IMR-90 (cell line): Measurements from ENCODE around the gene ANKRD31. TPM values are rescaled to one million over a fixed set of nuclear protein-coding genes. Genes with fewer than 3 reads are reported as not detected.
"Not testable (repeated sequence)": the region's sequence is repeated elsewhere in the genome, so short reads cannot be mapped to it uniquely, and the experiment has no call there.

Experiments used
- ATAC-seq: fragments of 200-7000 bp; cut with Tn5 transposase; 2 replicates; pipeline ENCODE4 v1.9.1; 2020; ENCODE audit warnings: low read depth, mild to moderate bottlenecking, moderate library complexity
- BruUV-seq: library from RNA; stranded (reverse); fragments of 400-500 nt; replicated peaks from 2 replicates; lab custom pipeline; 2021; lab: Mats Ljungman, UMichigan
- CTCF ChIA-PET: fragments of 300-600 bp; formaldehyde crosslinking; extraction: SDS; loops from one replicate; lab custom pipeline; 2021; ENCODE audit warnings: antibody characterized with exemption; lab: Yijun Ruan, JAX
- POLR2A ChIA-PET: fragments of 300-600 bp; sonication (Branson Sonifier 250); formaldehyde crosslinking; loops from one replicate; lab custom pipeline; 2022; ENCODE audit warnings: antibody characterized with exemption; ENCODE audit not compliant: unreplicated experiment; lab: Charles Lee
- DNase-seq: peaks from one replicate; pipeline ENCODE4 v3.0.0; 2013
- H2AFZ ChIP-seq: replicated peaks from 2 replicates; pipeline ENCODE3; 2013; ENCODE audit warnings: low read length, mild to moderate bottlenecking; ENCODE audit not compliant: poor library complexity
- H2AK5ac ChIP-seq: 2 replicates; pipeline ENCODE4 v1.6.1; 2013; ENCODE audit warnings: low read depth, low read length, inconsistent platforms
- H2AK9ac ChIP-seq: replicated peaks from 2 replicates; pipeline ENCODE3; 2013; ENCODE audit warnings: mild to moderate bottlenecking, low read depth, low read length, moderate library complexity; ENCODE audit not compliant: poor library complexity
- H2BK120ac ChIP-seq: 2 replicates; pipeline ENCODE4 v1.6.1; 2013; ENCODE audit warnings: low read depth, low read length, inconsistent platforms
- H2BK15ac ChIP-seq: 3 replicates; pipeline ENCODE4 v1.6.1; 2013; ENCODE audit warnings: low read depth, low read length, inconsistent platforms
- H2BK20ac ChIP-seq: 2 replicates; pipeline ENCODE4 v1.6.1; 2013; ENCODE audit warnings: low read depth, mild to moderate bottlenecking, inconsistent platforms, low read length, moderate library complexity
- H2BK5ac ChIP-seq: 2 replicates; pipeline ENCODE4 v1.6.1; 2013; ENCODE audit warnings: mild to moderate bottlenecking, low read depth, low read length, inconsistent platforms; ENCODE audit not compliant: poor library complexity, severe bottlenecking
- H3K14ac ChIP-seq: replicated peaks from 2 replicates; pipeline ENCODE4 v1.6.1; 2013; ENCODE audit warnings: low read depth, low read length, inconsistent platforms
- H3K18ac ChIP-seq: 2 replicates; pipeline ENCODE4 v1.6.1; 2013; ENCODE audit warnings: low read depth, low read length, control low read depth
- H3K23ac ChIP-seq: 2 replicates; pipeline ENCODE4 v1.6.1; 2013; ENCODE audit warnings: low read depth, low read length, inconsistent platforms
- H3K27ac ChIP-seq: 2 replicates; pipeline ENCODE4 v1.5.1; 2013; ENCODE audit warnings: mild to moderate bottlenecking, control low read depth, low read length; ENCODE audit not compliant: insufficient read depth
- H3K27me3 ChIP-seq: 2 replicates; pipeline ENCODE4 v1.6.1; 2013; ENCODE audit warnings: low read length; ENCODE audit not compliant: control insufficient read depth, insufficient read depth
- H3K36me3 ChIP-seq: 2 replicates; pipeline ENCODE4 v1.6.1; 2013; ENCODE audit warnings: low read length, mixed read lengths; ENCODE audit not compliant: control insufficient read depth, insufficient read depth
- H3K4ac ChIP-seq: 2 replicates; pipeline ENCODE4 v1.6.1; 2013; ENCODE audit warnings: low read depth, low read length, inconsistent platforms
- H3K4me1 ChIP-seq: 2 replicates; pipeline ENCODE4 v1.6.1; 2013; ENCODE audit warnings: low read length, mixed read lengths; ENCODE audit not compliant: control insufficient read depth, insufficient read depth
- H3K4me2 ChIP-seq: 2 replicates; pipeline ENCODE4 v1.6.1; 2013; ENCODE audit warnings: low read depth, mild to moderate bottlenecking, control low read depth, low read length, moderate library complexity
- H3K4me3 ChIP-seq: 2 replicates; pipeline ENCODE4 v1.5.1; 2013; ENCODE audit warnings: low read depth, mild to moderate bottlenecking, control low read depth, low read length, moderate library complexity; ENCODE audit not compliant: insufficient read depth
- H3K56ac ChIP-seq: 2 replicates; pipeline ENCODE4 v1.6.1; 2013; ENCODE audit warnings: low read length, inconsistent platforms; ENCODE audit not compliant: insufficient read depth; ENCODE audit errors: extremely low read depth
- H3K79me1 ChIP-seq, 2 experiments: 2 replicates each; pipeline ENCODE4 v1.6.1; 2013; ENCODE audit warnings: low read length in 2 of 2, inconsistent platforms in 1 of 2, low read depth in 1 of 2
- H3K9ac ChIP-seq: 2 replicates; pipeline ENCODE4 v1.6.1; 2013; ENCODE audit warnings: low read depth, low read length, control low read depth
- H3K9me1 ChIP-seq: 2 replicates; pipeline ENCODE4 v1.6.1; 2013; ENCODE audit warnings: low read length, inconsistent platforms; ENCODE audit not compliant: insufficient read depth
- H3K9me3 ChIP-seq: 2 replicates; pipeline ENCODE4 v1.6.1; 2013; ENCODE audit warnings: low read length; ENCODE audit not compliant: control insufficient read depth, insufficient read depth
- H4K20me1 ChIP-seq: 2 replicates; pipeline ENCODE4 v1.6.1; 2013; ENCODE audit warnings: low read length, inconsistent platforms; ENCODE audit not compliant: insufficient read depth
- H4K5ac ChIP-seq: 2 replicates; pipeline ENCODE4 v1.6.1; 2013; ENCODE audit warnings: mild to moderate bottlenecking, low read depth, low read length, control low read depth
- H4K8ac ChIP-seq, 2 experiments: 2 replicates each; pipeline ENCODE4 v1.6.1; 2013; ENCODE audit warnings: low read depth in 2 of 2, low read length in 2 of 2, control low read depth in 1 of 2, inconsistent platforms in 1 of 2
- H4K91ac ChIP-seq: 2 replicates; pipeline ENCODE4 v1.6.1; 2013; ENCODE audit warnings: low read depth, low read length, inconsistent platforms; ENCODE audit not compliant: insufficient read depth
- POLR2A ChIP-seq: IDR thresholded peaks from 2 replicates; pipeline ENCODE4 v1.6.1; 2012; ENCODE audit warnings: mild to moderate bottlenecking, low read depth, low read length
- RAD21 ChIP-seq: IDR thresholded peaks from 2 replicates; pipeline ENCODE4 v1.6.1; 2012; ENCODE audit warnings: low read length, improper control_type of control experiment
- WGBS, 2 experiments: methylation state at CpG; one replicate each; pipeline versions ENCODE4 v1.1.5 to v1.1.7; 2013; ENCODE audit warnings: missing lambda C conversion rate in 2 of 2; ENCODE audit not compliant: insufficient read length in 1 of 2; ENCODE audit errors: extremely low coverage in 2 of 2; 5-methylcytosine and 5-hydroxymethylcytosine counted together
- dilution Hi-C: fragments of 300-500 bp; cut with HindIII; formaldehyde crosslinking; loops from one replicate; pipeline ENCODE4 v1.14.3; 2018; ENCODE audit warnings: low sequenced_read_pairs; ENCODE audit not compliant: unreplicated experiment
- in situ Hi-C: fragments of 300-500 bp; cut with MboI; formaldehyde crosslinking; loops from 3 replicates; pipeline ENCODE4 v1.14.3; 2019; ENCODE audit warnings: low sequenced_read_pairs, inconsistent platforms, mixed read lengths
- intact Hi-C: fragments of 100-400 bp; cut with micrococcal nuclease; formaldehyde crosslinking; loops from 2 replicates; pipeline ENCODE4 v1.10.0; 2022
- polyA plus RNA-seq, 3 experiments: library from polyadenylated mRNA; depleted of rRNA; stranded (reverse); fragments of >200 nt; gene quantifications; 2 replicates each; pipeline ENCODE4 v1.2.3, GENCODE V29; 2012; ENCODE audit warnings: low replicate concordance in 1 of 3
- total RNA-seq: library from RNA; depleted of rRNA; stranded (reverse); fragments of >200 nt; gene quantifications from 2 replicates; pipeline ENCODE4 v1.2.3, GENCODE V29; 2012
- TF ChIP-seq, protein P1 (sequence below): conservative IDR thresholded peaks from 2 replicates; pipeline ENCODE4 v1.5.1; 2012; ENCODE audit warnings: mild to moderate bottlenecking, low read depth, low read length, improper control_type of control experiment

Gene ANKRD31
- total and polyA plus RNA-seq, 2 of the 4 experiments (the other 2 are of a cell fraction), result under 0.01 to 0.02 TPM

- H3K79me1 ChIP-seq, result no peaks in the 10 kb centered on the region
- no peaks in the 10 kb centered on the region for H3K36me3 ChIP-seq
- no peak overlapping the region for H3K23ac ChIP-seq
- no peaks in the 10 kb centered on the region for H3K4me1 ChIP-seq
- CTCF ChIA-PET, result no interaction called here
- H2BK120ac ChIP-seq, result no peak overlapping the region
- no peak overlapping the region for H2AK5ac ChIP-seq
- H3K9me3 ChIP-seq, result no peaks in the 10 kb centered on the region
- no peak overlapping the region for H3K4me2 ChIP-seq
- intact Hi-C loops (no loop called here), in situ Hi-C loops (no loop called here), dilution Hi-C loops (no loop called here)
- ATAC-seq, result no peak
- H4K5ac ChIP-seq, result no peak overlapping the region
- H3K27me3 ChIP-seq, result no peaks in the 10 kb centered on the region
- no peak overlapping the region for H2BK15ac ChIP-seq
- no peak overlapping the region for H3K4me3 ChIP-seq
- POLR2A ChIA-PET, result no interaction called here
- H4K20me1 ChIP-seq, result no peaks in the 10 kb centered on the region
- no peak overlapping the region for H2BK5ac ChIP-seq
- no TSS peak for BruUV-seq
- no peak overlapping the region for H3K4ac ChIP-seq
- H2AK9ac ChIP-seq, result no peak overlapping the region
- H2BK20ac ChIP-seq, result no peak overlapping the region
- H3K18ac ChIP-seq, result no peak overlapping the region
- H3K14ac ChIP-seq, result no peak overlapping the region
- H3K9me1 ChIP-seq, result no peaks in the 10 kb centered on the region
- H4K8ac ChIP-seq, result no peak overlapping the region
- no peak overlapping the region for H3K9ac ChIP-seq
- TF ChIP-seq, protein P1, sequence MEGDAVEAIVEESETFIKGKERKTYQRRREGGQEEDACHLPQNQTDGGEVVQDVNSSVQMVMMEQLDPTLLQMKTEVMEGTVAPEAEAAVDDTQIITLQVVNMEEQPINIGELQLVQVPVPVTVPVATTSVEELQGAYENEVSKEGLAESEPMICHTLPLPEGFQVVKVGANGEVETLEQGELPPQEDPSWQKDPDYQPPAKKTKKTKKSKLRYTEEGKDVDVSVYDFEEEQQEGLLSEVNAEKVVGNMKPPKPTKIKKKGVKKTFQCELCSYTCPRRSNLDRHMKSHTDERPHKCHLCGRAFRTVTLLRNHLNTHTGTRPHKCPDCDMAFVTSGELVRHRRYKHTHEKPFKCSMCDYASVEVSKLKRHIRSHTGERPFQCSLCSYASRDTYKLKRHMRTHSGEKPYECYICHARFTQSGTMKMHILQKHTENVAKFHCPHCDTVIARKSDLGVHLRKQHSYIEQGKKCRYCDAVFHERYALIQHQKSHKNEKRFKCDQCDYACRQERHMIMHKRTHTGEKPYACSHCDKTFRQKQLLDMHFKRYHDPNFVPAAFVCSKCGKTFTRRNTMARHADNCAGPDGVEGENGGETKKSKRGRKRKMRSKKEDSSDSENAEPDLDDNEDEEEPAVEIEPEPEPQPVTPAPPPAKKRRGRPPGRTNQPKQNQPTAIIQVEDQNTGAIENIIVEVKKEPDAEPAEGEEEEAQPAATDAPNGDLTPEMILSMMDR, result 0 out of 2 replicates have a peak, but pooled peaks have one; percentile 1
- TF ChIP-seq POLR2A (no peak), RAD21 (no peak)
- H2AFZ ChIP-seq, result no peak overlapping the region
- no peak overlapping the region for H4K91ac ChIP-seq
- H3K56ac ChIP-seq, result no peak overlapping the region
- DNase-seq, result no peak
- H3K27ac ChIP-seq, result no peak overlapping the region
Measured at GRCh38 chr5:75167345-75167744, 69.3 kb downstream of the ANKRD31 start.

- H4K20me1 ChIP-seq, H3K23ac ChIP-seq, H3K18ac ChIP-seq, H2BK5ac ChIP-seq, H3K9me3 ChIP-seq, H2BK20ac ChIP-seq, H3K27ac ChIP-seq, H3K9me1 ChIP-seq, H3K27me3 ChIP-seq, POLR2A ChIA-PET, BruUV-seq, H3K79me1 ChIP-seq, H3K4ac ChIP-seq, H3K36me3 ChIP-seq, H4K5ac ChIP-seq, DNase-seq, H3K4me2 ChIP-seq, ATAC-seq, dilution Hi-C loops, H4K91ac ChIP-seq, H2BK15ac ChIP-seq, H2AK5ac ChIP-seq, H2BK120ac ChIP-seq, H3K56ac ChIP-seq, H3K14ac ChIP-seq, H2AFZ ChIP-seq, H3K9ac ChIP-seq, in situ Hi-C loops, H2AK9ac ChIP-seq, H4K8ac ChIP-seq, intact Hi-C loops, H3K4me1 ChIP-seq, H3K4me3 ChIP-seq: not testable (repeated sequence)
- 0% methylated on average over 1 of the region's 3 CpGs; no CpG with 5 or more reads in 1 of the 2 experiments for WGBS, 2 experiments
- CTCF ChIA-PET, result interaction anchor here (0.6 kb wide), 1 partner anchor 8 kb away, joined by 4 read pairs; no protein-coding TSS in a partner anchor
Measured at GRCh38 chr5:75161508-75161907, 75.2 kb downstream of the ANKRD31 start.
